NCI-H1436 treated with DMSO at 0.1 percent for 48 hours (cell line): Measurements from ENCODE around the gene CEP128.

ENCODE experiments used
- DNase-seq: peaks from one replicate; lab custom pipeline; 2025; lab: John Stamatoyannopoulos, UW

CEP128 gene

DNA sequence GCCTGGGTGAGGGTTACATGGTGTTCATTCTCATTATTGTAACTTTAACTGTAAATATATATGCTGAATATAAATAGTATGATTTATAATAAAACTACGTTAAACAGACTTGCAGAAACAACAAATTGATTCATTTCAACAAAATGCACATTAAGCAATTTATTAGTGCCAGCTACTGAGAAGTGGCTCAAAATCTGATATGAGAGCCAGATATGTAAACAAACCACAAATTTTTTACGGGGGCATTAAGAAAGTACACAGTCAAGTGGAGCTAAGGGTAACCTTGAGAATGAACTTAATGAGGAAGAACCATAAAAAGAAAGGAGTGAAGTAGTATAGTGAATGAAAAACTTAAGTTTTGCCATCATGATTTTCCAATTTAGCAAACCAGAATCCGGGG lies 40.3 kb downstream of the CEP128 start:
- DNase-seq: no peak

DNA sequence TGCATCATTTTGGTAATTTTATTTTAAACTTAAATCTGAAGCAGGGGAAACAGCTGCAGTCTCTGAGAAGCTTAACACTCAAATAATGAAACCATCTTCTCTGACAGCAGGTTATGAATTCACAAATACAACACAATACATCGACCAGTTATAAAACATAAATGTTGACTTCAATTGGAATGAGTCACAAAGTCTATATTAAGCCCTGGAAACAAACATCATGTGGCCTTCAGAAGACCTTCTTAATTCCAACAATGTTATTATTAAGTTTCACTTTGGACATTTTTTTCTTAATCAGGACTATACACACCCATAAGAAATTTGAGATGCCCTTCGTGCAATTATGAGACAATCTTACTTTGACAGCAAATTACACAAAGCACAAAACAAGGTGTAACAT lies 68.9 kb downstream of the CEP128 start:
- no peak for DNase-seq

DNA sequence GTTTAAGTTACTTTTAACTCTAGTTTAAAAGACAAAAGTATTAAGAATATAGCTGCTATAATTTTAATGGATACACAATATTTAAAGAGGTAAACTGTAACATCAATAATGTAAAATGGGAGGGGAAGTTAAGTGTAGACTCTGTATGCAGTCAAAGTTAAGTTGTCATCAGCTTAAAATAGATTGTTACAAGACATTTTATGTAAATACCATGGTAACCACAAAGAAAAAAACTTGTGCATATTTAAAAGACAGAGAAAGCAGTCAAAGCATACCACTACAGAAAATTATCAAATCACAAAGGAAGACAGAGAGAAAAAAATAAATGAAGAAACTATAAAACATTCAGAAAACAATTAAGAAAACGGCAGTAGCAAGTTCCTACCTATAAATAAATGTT lies 73.3 kb downstream of the CEP128 start:
- DNase-seq: no peak

DNA sequence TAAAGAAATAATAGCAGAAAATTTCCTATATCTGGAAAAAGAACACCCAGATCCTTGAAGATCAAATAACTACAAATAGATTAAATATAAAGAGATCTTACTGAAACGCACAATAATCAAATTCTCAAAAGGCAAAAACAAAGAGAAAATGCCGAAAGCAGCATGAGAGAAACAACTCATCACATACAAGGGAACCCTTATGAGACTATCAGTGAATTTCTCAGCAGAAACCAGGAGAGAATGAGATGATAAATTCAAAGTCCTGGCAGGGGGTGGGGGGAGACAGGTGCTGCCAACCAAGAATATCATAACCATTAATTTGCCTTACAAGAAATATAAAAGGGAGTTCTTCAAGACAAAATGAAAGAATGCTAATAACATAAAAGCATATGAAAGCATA lies 73.7 kb downstream of the CEP128 start:
- DNase-seq: no peak

DNA sequence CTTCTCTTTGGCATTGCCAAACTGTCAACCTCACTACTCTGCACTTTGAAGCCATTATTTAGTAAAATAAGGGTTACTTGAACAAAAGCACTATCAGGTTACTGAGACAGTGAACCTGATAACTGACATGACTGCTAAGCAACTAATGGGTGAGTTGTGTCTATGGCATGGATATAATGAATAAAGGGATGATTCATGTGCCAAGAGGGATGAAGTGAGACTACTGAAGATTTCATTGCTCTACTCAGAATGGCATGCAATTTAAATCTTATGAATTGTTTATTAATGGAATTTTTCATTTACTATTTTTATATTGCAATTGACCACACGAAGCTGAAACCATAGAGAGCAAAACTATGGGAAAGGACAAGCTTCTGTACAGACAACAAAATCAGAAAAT lies 74.4 kb downstream of the CEP128 start:
- DNase-seq: no peak

DNA sequence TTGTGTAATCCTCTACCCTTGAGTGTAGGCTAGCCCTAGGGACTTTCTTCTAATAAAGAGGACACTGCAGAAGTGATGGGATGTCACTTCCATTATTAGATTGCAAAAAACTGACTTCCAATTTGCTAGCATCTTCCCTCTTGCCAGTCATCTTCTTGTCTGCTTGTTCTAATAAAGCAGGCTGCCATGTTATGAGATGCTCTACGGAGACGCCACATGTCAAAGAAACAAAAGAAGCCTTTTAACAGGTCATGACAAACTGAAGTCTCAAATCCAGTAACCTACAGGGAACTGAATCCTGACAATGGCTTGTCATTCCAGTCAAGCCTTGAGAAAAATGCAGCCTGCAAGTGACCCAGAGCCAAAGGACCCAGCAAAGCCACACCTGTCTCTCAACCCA lies 76.0 kb downstream of the CEP128 start:
- DNase-seq: no peak

DNA sequence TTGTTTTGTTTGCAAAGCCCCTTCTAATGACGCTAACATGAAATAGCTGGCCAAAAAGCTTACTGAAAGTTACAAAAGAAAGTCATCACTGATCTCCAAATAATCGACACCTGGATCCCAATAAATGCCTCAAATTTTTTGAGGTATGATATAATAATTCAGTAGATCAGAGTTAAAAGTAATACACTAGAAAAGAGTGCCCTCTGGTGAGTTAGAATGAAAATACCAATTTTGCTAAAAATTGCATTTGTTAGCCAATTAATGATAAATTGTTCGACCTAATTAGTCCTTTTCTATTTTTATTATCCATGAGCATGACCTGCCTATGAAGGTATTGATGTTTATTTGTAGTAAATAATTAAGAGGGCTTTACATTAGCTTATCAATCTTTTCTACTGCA lies 78.6 kb downstream of the CEP128 start:
- no peak for DNase-seq

DNA sequence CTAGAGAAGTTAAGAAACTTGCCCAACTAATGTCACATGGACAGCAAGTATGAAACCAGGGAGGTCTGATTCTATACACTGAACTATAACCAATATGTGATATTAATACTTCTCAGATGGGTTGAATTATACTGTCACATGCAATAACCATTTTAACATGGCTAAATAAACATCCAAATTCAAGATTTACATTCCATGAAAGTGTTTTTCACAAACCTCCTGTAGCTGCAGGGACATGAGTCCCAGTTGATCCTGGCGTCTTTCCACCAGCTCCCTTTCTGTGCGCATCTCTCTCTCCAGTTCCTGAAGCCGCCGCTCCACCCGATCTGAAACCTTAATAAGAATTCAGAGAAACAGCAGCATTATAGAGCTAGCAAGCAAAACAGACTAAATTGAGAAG lies 79.0 kb downstream of the CEP128 start:
- no peak for DNase-seq

DNA sequence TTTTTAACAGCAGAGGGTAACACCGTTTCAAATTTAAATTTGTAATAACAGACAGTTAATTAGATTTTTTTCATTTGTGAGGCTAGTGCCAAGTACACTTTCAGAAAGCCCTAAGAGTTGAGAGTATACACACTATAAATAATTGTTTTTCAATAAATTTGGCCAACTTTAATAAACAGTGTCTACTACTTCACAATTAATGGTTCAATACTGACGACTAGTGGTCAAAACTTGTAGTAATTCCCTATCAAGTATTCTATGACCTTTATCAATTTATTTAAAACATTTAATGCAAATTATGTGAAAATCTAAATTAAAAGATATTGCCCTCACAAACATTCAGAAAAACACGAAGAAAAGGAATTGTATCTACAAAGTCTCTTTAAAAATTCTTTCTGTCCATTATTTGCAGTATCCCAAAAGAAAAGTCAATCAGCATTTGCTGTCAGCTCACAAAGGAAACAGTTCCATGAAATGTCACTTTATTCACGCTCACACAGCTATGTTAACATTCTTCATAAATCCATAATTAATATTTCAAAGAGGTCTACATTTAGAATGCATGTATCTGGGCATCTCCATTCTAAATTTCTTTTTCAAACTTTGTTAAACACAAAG lies 91.2 kb downstream of the CEP128 start:
- no peak for DNase-seq

DNA sequence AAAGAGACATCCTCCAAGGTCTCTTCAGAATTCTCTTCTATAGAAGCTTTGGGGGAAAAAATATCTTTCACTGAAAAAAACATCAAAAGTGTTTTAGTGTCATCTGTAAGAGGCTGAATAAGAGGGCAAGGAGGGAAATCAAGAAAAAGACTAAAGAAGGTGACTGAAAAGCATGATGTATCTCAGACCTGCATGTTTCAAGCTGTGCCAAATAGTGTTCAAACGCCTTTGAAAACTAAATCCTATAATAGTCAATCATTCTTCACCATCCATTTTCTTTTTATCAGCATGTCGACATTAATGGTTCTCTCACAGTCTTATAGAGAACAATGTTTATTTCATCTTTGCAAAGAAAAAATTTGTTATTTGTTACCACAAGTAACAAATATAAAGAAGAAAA lies 94.5 kb downstream of the CEP128 start:
- DNase-seq: no peak

DNA sequence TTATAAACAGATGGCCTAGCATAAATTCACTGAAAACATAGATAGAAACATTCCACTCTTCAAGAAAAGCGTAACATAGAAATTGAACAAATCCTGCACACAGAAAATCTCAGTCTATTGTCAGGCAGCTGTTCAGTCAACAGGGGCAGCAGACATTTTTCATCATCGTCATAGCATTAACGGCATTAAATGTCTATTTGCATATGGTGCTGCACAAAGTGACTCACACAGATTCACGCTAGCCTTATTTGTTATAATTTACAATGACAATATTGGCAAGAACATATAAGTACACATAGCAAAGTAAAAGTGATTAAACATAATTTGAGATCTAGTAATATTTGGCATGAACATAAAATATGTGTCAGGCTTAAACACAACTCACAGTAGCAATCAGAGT lies 95.7 kb downstream of the CEP128 start:
- DNase-seq: no peak

DNA sequence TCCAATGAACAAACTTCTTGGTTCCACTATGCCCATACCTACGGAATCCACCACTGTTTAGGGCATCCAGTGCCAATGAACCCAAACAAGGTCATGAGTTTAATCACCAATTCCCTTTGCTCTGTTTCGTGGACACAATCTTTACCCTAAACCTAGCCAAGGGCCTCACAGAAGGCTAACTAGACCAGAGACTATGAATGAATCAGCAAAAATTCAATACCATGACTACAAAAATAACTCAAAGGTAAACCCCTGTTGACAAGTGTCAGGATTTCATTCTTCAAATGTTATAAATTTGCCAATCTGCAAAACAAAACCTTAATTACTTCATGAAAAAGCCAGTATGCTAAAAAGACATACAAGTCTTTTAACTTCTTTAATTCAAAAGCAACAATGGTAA lies 96.7 kb downstream of the CEP128 start:
- no peak for DNase-seq

DNA sequence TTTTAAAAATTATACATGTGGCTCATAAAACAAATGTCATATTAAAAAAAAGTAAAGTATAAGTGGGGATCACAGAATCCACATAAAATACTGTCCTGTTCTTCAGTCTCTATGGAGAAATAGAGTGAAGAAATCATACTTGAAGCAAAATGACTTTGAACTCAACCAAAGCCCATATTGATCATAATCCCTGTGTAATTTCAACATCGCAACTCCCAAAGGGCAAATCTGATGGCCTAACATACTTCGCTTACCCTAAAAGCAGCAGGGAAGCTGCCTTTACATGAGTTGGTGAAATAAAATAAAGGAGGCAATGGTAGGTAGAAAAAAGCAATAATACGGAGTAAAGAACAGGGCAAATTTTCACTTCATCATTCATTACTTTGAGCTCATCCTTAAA lies 101.8 kb downstream of the CEP128 start:
- DNase-seq: no peak

DNA sequence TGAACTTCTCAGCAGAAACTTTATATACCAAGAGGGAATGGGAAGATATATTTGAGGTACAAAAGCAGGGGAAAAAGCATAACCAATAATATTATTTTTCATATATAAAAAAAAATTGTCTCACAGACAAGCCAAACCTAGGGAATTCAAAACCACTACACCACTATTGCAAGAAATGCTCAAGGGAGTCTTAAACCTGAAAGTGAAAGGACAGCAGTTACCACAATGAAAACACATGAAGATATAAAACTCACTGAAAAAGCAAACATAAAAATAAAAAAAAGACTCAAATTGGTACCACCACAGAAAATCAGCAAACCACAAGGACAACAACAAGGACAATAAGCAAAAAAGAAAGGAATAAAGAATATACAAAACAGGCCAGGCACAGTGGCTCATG lies 131.9 kb downstream of the CEP128 start:
- no peak for DNase-seq

DNA sequence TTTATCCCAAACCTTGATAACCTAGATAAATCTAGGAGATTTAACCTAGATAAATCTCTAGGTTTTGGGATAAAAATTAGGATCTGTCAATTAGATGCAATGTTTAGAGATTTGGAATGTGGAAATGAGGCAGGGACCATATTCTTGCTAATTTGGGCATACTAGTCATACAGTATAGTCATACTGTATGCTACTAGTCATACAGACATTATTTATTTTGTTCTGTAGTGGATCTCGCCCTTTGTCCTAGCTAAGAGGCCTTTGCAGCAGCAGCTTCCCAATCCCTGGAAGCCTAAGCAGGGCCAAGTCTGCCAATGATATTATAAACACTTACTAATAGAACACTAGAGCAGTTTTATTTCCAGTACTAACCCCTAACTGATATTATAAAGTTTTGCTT lies 136.4 kb downstream of the CEP128 start:
- no peak for DNase-seq

DNA sequence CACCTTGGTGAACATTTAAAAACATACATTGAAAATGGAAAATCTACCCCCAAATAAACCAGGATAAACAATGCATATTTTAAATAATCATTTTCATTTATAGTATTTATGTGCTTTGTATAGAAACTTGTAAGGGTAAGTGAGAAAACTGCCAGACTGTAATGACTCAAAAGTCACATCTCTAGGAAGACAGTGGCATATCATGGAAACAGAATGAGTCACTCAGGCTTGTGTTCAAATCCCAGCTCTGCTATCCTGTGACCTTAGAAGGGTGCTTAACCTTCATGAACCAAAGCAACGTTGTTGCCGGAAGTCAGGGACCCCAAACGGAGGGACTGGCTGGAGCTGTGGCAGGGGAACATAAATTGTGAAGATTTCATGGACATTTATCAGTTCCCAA lies 142.7 kb downstream of the CEP128 start:
- no peak for DNase-seq

DNA sequence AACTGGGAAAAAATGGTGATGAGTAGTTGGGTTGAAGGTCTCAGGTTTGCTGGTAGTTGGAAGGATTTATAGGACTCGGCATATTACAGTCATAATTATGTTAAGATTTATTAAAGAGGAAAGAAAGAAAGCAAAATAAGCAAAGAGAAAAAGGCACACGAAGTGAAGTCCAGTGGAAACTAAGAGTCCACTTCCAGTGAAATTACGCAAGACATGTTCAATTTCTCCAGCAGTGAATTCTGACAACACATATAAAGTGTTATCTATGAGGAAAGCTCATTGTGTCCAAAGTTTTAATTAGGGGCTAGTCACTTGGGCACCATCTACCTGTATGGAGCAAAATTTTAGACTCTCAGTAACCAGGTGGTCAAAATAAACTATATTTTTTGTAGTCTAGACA lies 143.3 kb downstream of the CEP128 start:
- DNase-seq: no peak

DNA sequence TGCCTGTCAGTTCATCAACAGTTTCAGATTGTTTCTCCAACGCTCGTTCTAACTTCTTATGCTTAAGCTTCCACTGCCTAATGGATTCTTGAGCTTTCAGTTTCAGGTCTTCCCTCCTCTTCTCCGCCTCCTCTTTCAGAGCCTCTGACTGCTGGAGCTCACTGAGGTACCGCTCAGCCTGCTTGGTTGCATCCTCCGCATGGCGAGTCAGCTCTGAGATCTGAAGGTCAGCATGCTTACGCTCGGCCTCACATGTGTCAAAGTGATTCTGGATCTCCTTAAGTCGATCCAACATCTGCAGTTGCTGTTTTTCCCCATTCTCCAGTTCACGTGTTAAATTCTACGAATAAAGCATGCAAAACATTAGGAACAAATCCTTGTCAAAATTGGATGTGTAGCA lies 148.8 kb downstream of the CEP128 start:
- no peak for DNase-seq

DNA sequence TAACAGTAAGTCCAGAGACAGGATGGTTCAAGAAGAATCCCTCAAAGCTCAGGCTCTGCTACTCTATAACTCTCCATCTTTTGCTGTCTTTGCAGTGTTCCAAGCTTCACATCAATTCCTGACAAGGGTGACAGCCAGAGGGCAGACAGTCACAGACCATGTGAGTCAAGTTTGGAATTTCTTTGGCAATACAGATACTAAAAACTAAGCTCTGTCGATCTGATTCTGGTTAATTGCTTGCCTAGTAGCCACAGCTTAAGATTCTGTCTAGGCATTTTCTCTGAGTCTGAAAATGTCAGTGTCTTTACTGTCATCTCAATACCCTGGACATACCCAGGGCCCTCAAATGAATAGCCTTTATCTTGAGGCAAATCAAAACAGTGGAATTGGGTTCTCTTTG lies 153.7 kb downstream of the CEP128 start:
- no peak for DNase-seq

DNA sequence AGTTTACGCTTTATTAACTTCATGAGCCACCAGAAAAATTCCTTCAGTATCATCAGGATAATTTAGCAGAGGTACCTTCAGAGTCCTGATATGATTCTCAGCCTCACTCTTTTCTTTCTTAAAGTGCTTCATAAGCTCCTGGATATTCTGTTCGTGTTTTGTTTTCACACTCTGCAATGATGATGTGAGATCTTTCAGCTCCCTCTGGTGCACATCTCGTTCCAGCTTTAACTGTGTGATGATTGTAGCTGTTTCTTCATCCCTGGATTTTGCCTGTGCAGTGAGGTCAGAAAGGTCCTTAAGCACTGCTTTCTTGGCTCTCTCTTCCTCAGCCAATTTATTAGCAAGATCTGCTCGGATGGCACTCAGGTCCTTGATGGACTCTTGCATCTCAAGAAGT lies 156.7 kb downstream of the CEP128 start:
- DNase-seq: no peak

DNA sequence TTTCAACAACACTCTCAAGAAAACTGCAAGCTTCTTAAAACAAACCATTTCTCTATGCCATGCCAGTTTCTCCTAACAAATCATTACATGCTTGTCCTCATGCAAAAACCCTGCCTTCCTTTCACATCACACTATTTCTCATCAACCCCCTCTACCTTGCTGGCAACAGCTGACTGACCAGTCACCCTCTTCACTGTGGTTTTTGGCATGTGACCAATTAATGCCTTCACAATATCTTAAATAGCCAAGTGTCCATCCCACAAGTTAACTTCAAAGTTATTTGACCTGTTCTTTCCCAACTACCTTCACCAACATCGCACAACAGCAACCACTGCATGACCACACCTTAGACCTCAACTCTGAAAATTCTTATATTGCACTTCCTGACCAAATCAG lies 159.6 kb downstream of the CEP128 start:
- no peak for DNase-seq

DNA sequence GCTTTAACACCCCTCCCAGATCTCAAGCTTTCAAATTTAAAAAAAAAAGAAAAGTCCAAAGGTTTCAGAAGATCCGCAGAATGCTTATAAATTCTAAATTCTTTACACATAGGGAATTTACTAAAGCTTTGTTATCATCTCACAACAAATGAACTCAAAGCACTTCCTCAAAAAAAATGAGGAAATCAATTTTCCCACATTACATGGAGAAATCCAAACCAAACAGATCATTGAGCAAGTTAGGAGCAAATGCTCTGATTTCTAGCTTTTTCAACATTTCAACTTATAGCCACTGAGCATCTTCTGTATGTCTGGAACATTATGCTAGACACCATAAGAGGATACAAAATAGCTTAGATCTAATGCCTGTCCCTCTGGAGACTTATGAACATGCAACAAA lies 161.0 kb downstream of the CEP128 start:
- no peak for DNase-seq

DNA sequence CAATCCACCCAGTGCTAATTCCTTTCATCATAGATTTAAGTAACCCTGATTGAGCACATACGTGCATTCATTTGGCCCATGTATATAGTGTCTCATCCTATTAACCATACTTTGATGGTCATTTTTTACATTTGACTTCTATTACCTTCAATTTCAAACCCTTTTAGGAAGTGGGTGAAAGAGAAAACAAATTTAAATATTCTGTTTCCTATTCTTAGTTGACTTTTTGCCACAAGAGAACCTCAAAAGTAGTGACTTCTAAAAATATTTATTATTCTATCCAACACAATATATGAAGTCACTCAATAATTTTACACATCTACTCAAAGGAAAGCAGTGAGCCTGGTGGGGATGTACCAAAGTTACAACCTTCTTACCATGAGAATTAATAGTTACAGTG lies 164.9 kb downstream of the CEP128 start:
- no peak for DNase-seq

DNA sequence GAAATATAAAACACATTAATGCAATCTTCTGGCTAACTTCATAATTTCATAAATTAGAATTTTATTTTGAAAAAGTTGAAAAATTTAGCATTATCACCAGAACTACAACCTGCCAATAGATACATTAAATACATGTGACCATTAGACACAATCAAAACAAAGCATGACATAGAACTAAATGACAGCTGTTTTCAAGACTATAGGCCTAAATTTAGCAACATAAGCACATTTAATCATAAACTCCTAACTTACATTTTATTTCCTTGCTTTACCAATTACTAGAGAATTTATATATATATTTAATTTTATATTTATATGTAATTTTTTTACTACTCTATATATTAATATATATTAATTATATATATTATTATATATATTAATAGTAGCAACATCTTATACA lies 165.4 kb downstream of the CEP128 start:
- DNase-seq: no peak

DNA sequence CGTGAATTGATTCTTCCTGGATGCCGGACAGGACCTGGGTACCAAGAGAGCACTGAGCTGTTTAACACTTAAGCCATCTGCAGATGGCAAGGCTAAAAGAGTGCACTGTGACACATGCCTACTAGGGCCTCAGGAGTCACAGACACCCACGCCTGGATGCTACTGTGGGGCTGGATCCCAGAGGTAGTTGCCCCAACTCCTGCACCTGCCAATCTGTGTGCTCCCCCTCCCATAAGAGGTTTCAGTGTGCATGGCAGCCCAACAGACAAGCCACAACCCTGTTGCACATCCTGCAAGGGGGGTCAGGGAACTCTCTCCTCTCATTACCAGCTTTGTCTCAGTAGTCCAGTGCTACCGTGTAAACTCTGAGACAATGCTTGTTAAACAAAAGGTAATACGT lies 169.0 kb downstream of the CEP128 start:
- no peak for DNase-seq
